ENCODE data around the gene IL10.

IL10 gene

DNA sequence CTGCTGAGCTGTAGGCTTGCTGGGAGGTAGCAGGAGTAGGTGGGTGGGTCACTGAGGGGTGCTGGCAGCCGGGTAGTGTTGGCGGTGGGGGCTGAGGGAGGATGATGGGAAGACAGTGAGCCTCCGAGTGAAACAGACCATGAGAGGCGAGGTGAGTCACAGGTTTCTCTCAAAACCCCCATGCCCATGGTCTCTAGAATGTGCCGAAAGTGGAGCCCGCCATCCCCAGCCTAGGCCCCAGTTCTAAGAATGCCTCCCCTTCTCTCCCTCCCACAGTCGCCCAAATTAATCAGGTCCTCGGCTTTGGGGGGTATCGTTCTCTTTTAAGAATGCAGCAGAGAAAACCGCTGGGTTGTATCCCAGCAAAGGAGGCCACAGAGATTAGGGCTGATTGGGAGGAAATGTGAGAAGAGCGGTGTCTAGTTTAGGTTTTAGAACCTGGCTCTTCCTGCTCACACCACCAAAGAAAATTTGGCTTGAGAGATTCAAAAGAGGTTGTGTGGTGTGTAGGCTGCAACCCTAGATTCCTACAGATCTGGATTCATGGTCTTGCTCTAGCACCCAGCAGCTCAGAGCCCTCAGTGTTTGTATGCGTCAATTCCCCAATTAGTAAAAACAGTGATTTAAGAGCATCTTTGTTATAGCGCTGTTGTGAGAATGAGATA is 29.4 kb downstream of the IL10 start:
- DNase-seq, result no peak
- no peak overlapping the region for H3K27ac ChIP-seq
- peaks cover 0 to 13% (median 0%) of the 10 kb centered on the region in 4 donors for H3K4me1 ChIP-seq
- H3K4me3 ChIP-seq, result no peak overlapping the region
- H3K36me3 ChIP-seq, result no peaks in the 10 kb centered on the region
- no peaks in the 10 kb centered on the region for H3K27me3 ChIP-seq
- no peaks in the 10 kb centered on the region for H3K9me3 ChIP-seq
- intact Hi-C loops (cut with DNase I; ENCODE audit: low total_unique reads), result no loop called here
- TF ChIP-seq, protein P1, sequence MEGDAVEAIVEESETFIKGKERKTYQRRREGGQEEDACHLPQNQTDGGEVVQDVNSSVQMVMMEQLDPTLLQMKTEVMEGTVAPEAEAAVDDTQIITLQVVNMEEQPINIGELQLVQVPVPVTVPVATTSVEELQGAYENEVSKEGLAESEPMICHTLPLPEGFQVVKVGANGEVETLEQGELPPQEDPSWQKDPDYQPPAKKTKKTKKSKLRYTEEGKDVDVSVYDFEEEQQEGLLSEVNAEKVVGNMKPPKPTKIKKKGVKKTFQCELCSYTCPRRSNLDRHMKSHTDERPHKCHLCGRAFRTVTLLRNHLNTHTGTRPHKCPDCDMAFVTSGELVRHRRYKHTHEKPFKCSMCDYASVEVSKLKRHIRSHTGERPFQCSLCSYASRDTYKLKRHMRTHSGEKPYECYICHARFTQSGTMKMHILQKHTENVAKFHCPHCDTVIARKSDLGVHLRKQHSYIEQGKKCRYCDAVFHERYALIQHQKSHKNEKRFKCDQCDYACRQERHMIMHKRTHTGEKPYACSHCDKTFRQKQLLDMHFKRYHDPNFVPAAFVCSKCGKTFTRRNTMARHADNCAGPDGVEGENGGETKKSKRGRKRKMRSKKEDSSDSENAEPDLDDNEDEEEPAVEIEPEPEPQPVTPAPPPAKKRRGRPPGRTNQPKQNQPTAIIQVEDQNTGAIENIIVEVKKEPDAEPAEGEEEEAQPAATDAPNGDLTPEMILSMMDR (IDR thresholded peaks at IDR 0.05), result no peak

DNA sequence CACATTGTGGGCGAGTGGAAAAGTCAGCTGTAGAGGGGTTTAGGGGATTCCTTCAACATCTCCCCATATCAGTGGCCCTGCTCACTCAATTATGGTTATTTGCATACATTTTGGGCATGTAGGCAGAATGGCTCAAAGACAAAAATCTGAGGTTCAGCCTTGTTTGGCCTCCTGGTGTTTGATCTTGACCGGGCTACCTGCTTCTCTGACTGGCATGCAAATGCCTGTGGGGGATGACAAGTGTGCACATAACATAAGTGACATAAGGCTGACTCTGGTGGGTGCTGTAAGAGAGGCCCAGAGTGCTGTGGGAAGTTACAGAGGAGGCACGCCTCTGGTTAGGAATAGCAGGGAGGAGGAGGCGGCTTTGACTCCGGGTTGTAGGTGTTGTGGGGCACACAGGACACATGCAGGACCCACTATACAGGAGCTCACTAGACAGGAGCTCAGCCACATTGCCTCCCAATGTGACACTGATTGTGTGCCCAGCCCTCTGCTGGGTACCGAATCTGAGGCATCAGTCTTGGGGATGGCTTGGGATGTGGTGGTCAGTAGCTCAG is 31.1 kb downstream of the IL10 start:
- TF ChIP-seq, protein P1 (IDR thresholded peaks at IDR 0.05), result no peak
- Histone ChIP-seq H3K27me3 (no peaks in the 10 kb centered on the region), H3K9me3 (no peaks in the 10 kb centered on the region), H3K4me1 (peaks cover 0 to 13% (median 0%) of the 10 kb centered on the region in 4 donors), H3K27ac (no peak overlapping the region), H3K4me3 (no peak overlapping the region), H3K36me3 (peaks cover 0 to 8% (median 0%) of the 10 kb centered on the region in 3 donors)
- DNase-seq, result no peak
- intact Hi-C loops (cut with DNase I; ENCODE audit: low total_unique reads), result no loop called here

DNA sequence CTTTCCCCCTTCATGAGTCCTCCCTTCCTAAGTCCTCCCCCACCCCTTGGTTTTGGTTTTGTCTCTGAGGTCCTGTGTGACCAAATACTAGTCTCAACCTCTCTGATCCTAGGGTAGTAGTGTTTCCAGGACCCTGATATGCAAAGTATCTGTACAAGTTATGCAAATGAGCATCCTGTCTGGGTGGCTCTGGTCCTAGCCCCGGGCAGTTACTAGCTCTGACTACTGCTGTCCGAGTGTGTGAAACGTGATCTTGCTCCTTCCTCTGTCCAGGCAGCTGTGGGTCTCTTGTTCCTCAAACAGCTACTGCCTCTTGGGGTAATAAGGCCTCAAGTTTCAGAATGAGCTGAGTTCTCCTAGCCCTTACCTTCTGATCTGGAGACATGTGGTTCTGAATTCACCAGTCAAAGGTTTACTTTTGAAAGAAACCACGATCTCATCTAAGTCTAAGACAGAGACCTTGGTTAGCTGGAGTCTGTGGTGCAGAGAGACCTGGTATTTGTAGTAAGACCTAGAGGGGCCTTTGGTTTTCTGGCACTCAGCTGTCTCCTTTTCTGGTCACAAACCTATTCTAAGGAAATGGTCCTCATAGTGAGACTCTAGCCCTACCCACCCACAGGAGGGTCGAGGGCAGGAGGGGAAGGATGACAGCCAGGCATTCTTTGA is 32.8 kb downstream of the IL10 start:
- Histone ChIP-seq H3K27ac (no peak overlapping the region), H3K36me3 (peaks cover 0 to 24% (median 13%) of the 10 kb centered on the region in 3 donors), H3K9me3 (no peaks in the 10 kb centered on the region), H3K4me1 (peaks cover 0 to 13% (median 3%) of the 10 kb centered on the region in 4 donors), H3K4me3 (no peak overlapping the region), H3K27me3 (no peaks in the 10 kb centered on the region)
- intact Hi-C loops (cut with DNase I; ENCODE audit: low total_unique reads), result loop anchor here (10.0 kb wide), 1 partner anchor 175 kb away; no protein-coding TSS in a partner anchor
- no peak for DNase-seq
- TF ChIP-seq, protein P1 (IDR thresholded peaks at IDR 0.05), result no peak

DNA sequence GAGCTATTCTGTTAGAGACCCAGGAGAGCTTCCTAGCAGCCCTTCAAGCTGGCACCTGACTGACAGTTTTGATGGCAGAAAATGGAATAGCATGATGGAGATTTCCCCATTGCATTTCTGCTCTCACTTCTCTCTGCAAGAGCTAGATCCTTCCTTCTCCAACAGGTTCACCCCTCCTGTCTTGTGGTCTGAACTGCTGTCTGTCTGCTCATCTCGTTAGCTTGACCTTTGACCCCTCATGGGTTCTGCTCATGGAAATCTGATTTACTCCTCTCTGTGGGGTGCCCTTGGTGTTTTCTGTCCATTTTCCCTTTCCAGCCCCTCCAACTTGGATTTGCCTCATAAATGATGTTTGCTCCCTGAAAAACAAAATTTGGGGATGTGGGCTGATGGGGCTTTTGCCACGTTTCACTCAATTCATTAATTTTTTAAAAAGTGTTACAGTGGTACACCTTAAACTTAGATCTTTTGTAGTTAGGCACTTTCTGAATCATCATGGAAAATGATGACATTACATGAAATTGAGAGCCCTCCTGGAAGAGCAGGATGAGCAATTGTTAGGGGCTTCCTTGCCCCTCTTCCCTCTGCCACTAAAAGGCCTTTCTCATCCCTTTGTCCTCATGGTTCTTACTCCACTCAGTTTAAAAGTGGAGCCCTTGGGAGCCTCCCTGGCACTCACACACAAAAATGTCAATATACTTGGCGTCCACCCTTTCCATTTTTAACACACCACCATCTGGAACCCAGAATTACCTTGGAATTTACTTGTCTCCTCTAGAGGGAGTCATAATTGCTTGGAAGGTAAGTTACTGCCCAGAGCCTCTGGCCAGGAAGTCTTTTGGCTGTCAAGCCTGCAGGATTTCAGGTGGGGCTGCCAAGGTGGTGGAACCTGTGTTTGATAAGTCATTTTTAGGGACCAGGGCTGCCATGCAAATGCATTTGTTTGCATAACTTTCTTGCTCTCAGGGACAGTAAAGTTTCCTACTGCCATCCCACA is 33.6 kb downstream of the IL10 start:
- Histone ChIP-seq H3K27ac (no peak overlapping the region), H3K27me3 (no peaks in the 10 kb centered on the region), H3K36me3 (peaks cover 5 to 32% (median 20%) of the 10 kb centered on the region in 3 donors), H3K9me3 (no peaks in the 10 kb centered on the region), H3K4me1 (peaks cover 0 to 13% (median 3%) of the 10 kb centered on the region in 4 donors), H3K4me3 (no peak overlapping the region)
- DNase-seq, result no peak
- intact Hi-C loops (cut with DNase I; ENCODE audit: low total_unique reads), result loop anchor here (10.0 kb wide), 1 partner anchor 176 kb away; no protein-coding TSS in a partner anchor
- TF ChIP-seq, protein P1 (IDR thresholded peaks at IDR 0.05), result no peak

DNA sequence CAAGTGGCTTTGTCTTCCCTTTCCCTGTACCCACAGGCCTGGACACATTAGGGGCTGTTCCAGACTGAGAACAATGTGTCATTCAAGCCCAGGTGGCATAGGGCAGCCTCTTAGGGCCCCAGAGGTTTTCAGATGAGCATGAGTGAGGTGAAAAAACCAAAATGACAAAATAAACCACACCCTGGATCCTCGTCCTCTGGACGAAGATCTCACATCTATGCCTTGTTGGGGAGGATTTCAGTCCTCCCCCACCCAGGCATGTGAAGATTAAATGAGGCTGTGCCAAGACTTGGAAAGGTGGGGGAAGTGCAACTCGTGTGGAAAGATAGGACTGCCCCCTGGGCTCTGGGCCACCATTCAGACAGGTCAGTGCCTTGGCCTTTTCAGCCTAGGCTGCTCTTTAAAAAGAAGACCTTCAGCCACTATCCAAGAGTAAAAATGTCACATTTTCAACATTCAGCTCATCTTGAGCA is 34.5 kb downstream of the IL10 start:
- Histone ChIP-seq H3K27ac (no peak overlapping the region), H3K4me1 (peaks cover 0 to 13% (median 3%) of the 10 kb centered on the region in 4 donors), H3K27me3 (no peaks in the 10 kb centered on the region), H3K4me3 (no peak overlapping the region), H3K9me3 (no peaks in the 10 kb centered on the region), H3K36me3 (peaks cover 14 to 41% (median 29%) of the 10 kb centered on the region in 3 donors)
- intact Hi-C loops (cut with DNase I; ENCODE audit: low total_unique reads), result loop anchor here (10.0 kb wide), 1 partner anchor 177 kb away; no protein-coding TSS in a partner anchor
- TF ChIP-seq, protein P1 (IDR thresholded peaks at IDR 0.05), result no peak
- no peak for DNase-seq
